SK-N-SH treated with all-trans-retinoic acid at 6 μM for 48 hours (cell line): ENCODE measurements around the gene EPM2AIP1.
"Not testable (repeated sequence)": the region's sequence is repeated elsewhere in the genome, so short reads cannot be mapped to it uniquely, and the experiment has no call there.

ENCODE experiments used
- ATAC-seq: fragments of 200-7000 bp; cut with Tn5 transposase; 3 replicates; pipeline ENCODE4 v1.9.1; 2020; ENCODE audit warnings: mild to moderate bottlenecking, moderate library complexity
- ARNTL ChIP-seq: fragments of 450-650 bp; formaldehyde crosslinking; IDR thresholded peaks from 2 replicates; pipeline ENCODE4 v1.5.0; 2020; ENCODE audit warnings: low read depth, mild to moderate bottlenecking, moderate library complexity, borderline replicate concordance
- CREB5 ChIP-seq: fragments of 250-450 bp; sonication (Bioruptor Pico); IDR thresholded peaks from 2 replicates; pipeline ENCODE4 v1.5.1; 2020; ENCODE audit warnings: low read depth, mild to moderate bottlenecking, moderate library complexity
- CSDC2 ChIP-seq: fragments of 250-450 bp; sonication (Bioruptor Pico); IDR thresholded peaks from 2 replicates; pipeline ENCODE4 v1.5.0; 2020; ENCODE audit warnings: mild to moderate bottlenecking, moderate library complexity
- CSRNP3 ChIP-seq: fragments of 250-450 bp; sonication (Bioruptor Pico); IDR thresholded peaks from 2 replicates; pipeline ENCODE4 v1.5.1; 2021; ENCODE audit warnings: mild to moderate bottlenecking, moderate library complexity
- ESRRG ChIP-seq: fragments of 250-450 bp; sonication (Bioruptor Pico); IDR thresholded peaks from 2 replicates; pipeline ENCODE4 v1.6.1; 2021; ENCODE audit warnings: mild to moderate bottlenecking
- GLIS3 ChIP-seq: fragments of 250-450 bp; sonication (Bioruptor Pico); IDR thresholded peaks from 2 replicates; pipeline ENCODE4 v1.5.0; 2020; ENCODE audit warnings: mild to moderate bottlenecking, moderate library complexity
- ISL1 ChIP-seq: fragments of 250-450 bp; sonication (Bioruptor Pico); IDR thresholded peaks from 2 replicates; pipeline ENCODE4 v2.1.2; 2022; ENCODE audit warnings: mild to moderate bottlenecking, moderate library complexity
- OSR1 ChIP-seq: fragments of 250-450 bp; sonication (Bioruptor Pico); IDR thresholded peaks from 2 replicates; pipeline ENCODE4 v1.8.0; 2022; ENCODE audit warnings: moderate library complexity, mild to moderate bottlenecking, inconsistent platforms
- POU6F1 ChIP-seq: fragments of 250-450 bp; sonication (Bioruptor Pico); IDR thresholded peaks from 2 replicates; pipeline ENCODE4 v1.8.0; 2021; ENCODE audit warnings: low read depth, mild to moderate bottlenecking, moderate library complexity, borderline replicate concordance
- RARB ChIP-seq: fragments of 250-450 bp; sonication (Bioruptor Pico); IDR thresholded peaks from 2 replicates; pipeline ENCODE4 v1.8.0; 2021; ENCODE audit warnings: mild to moderate bottlenecking, moderate library complexity
- SNAI2 ChIP-seq: fragments of 250-450 bp; sonication (Bioruptor Pico); IDR thresholded peaks from 2 replicates; pipeline ENCODE4 v1.5.0; 2020; ENCODE audit warnings: mild to moderate bottlenecking, moderate library complexity
- TCF4 ChIP-seq: fragments of 250-450 bp; sonication (Bioruptor Pico); IDR thresholded peaks from 2 replicates; pipeline ENCODE4 v1.8.0; 2021; ENCODE audit warnings: mild to moderate bottlenecking, moderate library complexity, borderline replicate concordance
- TSHZ2 ChIP-seq: fragments of 250-450 bp; sonication (Bioruptor Pico); IDR thresholded peaks from 2 replicates; pipeline ENCODE4 v1.5.0; 2020; ENCODE audit warnings: mild to moderate bottlenecking, moderate library complexity
- ZC3H10 ChIP-seq: fragments of 250-450 bp; sonication (Bioruptor Pico); IDR thresholded peaks from 2 replicates; pipeline ENCODE4 v1.5.1; 2021; ENCODE audit warnings: mild to moderate bottlenecking, moderate library complexity
- ZFP3 ChIP-seq: fragments of 250-450 bp; sonication (Bioruptor Pico); IDR thresholded peaks from 2 replicates; pipeline ENCODE4 v1.5.0; 2020; ENCODE audit warnings: mild to moderate bottlenecking, moderate library complexity
- ZFP30 ChIP-seq: fragments of 450-650 bp; formaldehyde crosslinking; IDR thresholded peaks from 2 replicates; pipeline ENCODE4 v1.5.0; 2022; ENCODE audit warnings: mild to moderate bottlenecking, moderate library complexity
- ZNF565 ChIP-seq: fragments of 450-650 bp; formaldehyde crosslinking; conservative IDR thresholded peaks from 2 replicates; pipeline ENCODE4 v1.5.0; 2020; ENCODE audit warnings: low read depth, mild to moderate bottlenecking, moderate library complexity

The EPM2AIP1 gene

GRCh38 chr3:36957063-36957462 lies 35.9 kb downstream of the EPM2AIP1 start:
- TF ChIP-seq POU6F1 (CRISPR knock-in tag) = no peak
- no peak for TF ChIP-seq CSDC2 (CRISPR knock-in tag)
- no peak for TF ChIP-seq ARNTL (CRISPR knock-in tag)
- no peak for TF ChIP-seq ZFP30 (CRISPR knock-in tag)
- TF ChIP-seq ZC3H10 (CRISPR knock-in tag) = no peak
- no peak for TF ChIP-seq ZFP3 (CRISPR knock-in tag)
- TF ChIP-seq ZNF565 (CRISPR knock-in tag) = no peak
- TF ChIP-seq TSHZ2 (CRISPR knock-in tag) = no peak
- TF ChIP-seq CREB5 (CRISPR knock-in tag) = no peak
- TF ChIP-seq SNAI2 = no peak
- no peak for ATAC-seq

- peak; percentile 42; the same call in 1 of the 2 replicates for TF ChIP-seq TCF4 (CRISPR knock-in tag)
- TF ChIP-seq CSDC2 (CRISPR knock-in tag) = no peak
- no peak for TF ChIP-seq ISL1
- no peak for TF ChIP-seq GLIS3 (CRISPR knock-in tag)
- no peak for ATAC-seq
These were observed 36.8 kb downstream of the EPM2AIP1 start for GRCh38 chr3:36956155-36956554.

- no peak for ATAC-seq
- no peak for TF ChIP-seq ESRRG (CRISPR knock-in tag)
These were observed 38.3 kb downstream of the EPM2AIP1 start for GRCh38 chr3:36954452-36955134.

- not testable (repeated sequence) for ATAC-seq
These were observed 45.1 kb downstream of the EPM2AIP1 start for GRCh38 chr3:36947814-36948213.

GRCh38 chr3:36945333-36945980 lies 47.5 kb downstream of the EPM2AIP1 start:
- TF ChIP-seq RARB (no peak), ISL1 (no peak), POU6F1 (CRISPR knock-in tag) (no peak), SNAI2 (no peak), ARNTL (CRISPR knock-in tag) (no peak), ZNF565 (CRISPR knock-in tag) (no peak)
- no peak for ATAC-seq

- no peak; the same call in 2 of the 3 replicates for ATAC-seq
- TF ChIP-seq ZC3H10 (CRISPR knock-in tag) = no peak
- TF ChIP-seq OSR1 (CRISPR knock-in tag) = no peak
- TF ChIP-seq CSRNP3 (CRISPR knock-in tag) = no peak
- no peak for TF ChIP-seq SNAI2
These were observed 48.2 kb downstream of the EPM2AIP1 start, which contains the start of gene TRANK1 for GRCh38 chr3:36944641-36945270. Gene TRANK1, minus strand, starts transcription at chr3:36945054. Its CDS starts 245 bp downstream, at chr3:36944809.
